Chondrocyte (in vitro differentiated cells): ENCODE results near the gene YIF1A. TPM values are rescaled to one million over a fixed set of nuclear protein-coding genes. Genes with fewer than 3 reads are reported as not detected.

ENCODE experiments used
- DNase-seq: peaks from one replicate; pipeline ENCODE4 v3.0.0; 2021; ENCODE audit warnings: mixed read lengths, low spot score
- H3K27ac Mint-ChIP-seq: one replicate; pipeline ENCODE4 v1.8.0; 2021; ENCODE audit warnings: mild to moderate bottlenecking, moderate library complexity, mixed read lengths; ENCODE audit not compliant: unreplicated experiment
- H3K27me3 Mint-ChIP-seq: 2 replicates; pipeline ENCODE4 v1.8.0; 2021; ENCODE audit warnings: low read depth, mixed read lengths
- H3K36me3 Mint-ChIP-seq: 2 replicates; pipeline ENCODE4 v1.8.0; 2021; ENCODE audit warnings: low read depth, mixed read lengths
- H3K4me1 Mint-ChIP-seq: 2 replicates; pipeline ENCODE4 v1.8.0; 2021; ENCODE audit warnings: low read depth, mild to moderate bottlenecking, mixed read lengths
- H3K4me3 Mint-ChIP-seq: one replicate; pipeline ENCODE4 v1.8.0; 2021; ENCODE audit warnings: mild to moderate bottlenecking, moderate library complexity, mixed read lengths; ENCODE audit not compliant: unreplicated experiment
- H3K9me3 Mint-ChIP-seq: 2 replicates; pipeline ENCODE4 v1.8.0; 2021; ENCODE audit warnings: low read depth, mixed read lengths
- long read RNA-seq: library from polyadenylated mRNA; stranded (forward); transcript quantifications from one replicate; pipeline ENCODE4 v2.0.0, GENCODE V29; 2021
- total RNA-seq: library from RNA; stranded (reverse); gene quantifications from 3 replicates; pipeline ENCODE4 v1.2.1, GENCODE V29; 2021
- TF ChIP-seq, protein P1 (sequence below): fragments of 200-600 bp; sonication (generic); IDR thresholded peaks from 2 replicates; pipeline ENCODE4 v1.5.0; 2021; ENCODE audit warnings: antibody characterized with exemption, mild to moderate bottlenecking, moderate library complexity

The YIF1A gene, protein sequence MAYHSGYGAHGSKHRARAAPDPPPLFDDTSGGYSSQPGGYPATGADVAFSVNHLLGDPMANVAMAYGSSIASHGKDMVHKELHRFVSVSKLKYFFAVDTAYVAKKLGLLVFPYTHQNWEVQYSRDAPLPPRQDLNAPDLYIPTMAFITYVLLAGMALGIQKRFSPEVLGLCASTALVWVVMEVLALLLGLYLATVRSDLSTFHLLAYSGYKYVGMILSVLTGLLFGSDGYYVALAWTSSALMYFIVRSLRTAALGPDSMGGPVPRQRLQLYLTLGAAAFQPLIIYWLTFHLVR
- 180 to 193 TPM (median 187 TPM) in 3 replicates for total RNA-seq
- long read RNA-seq, transcript YIF1A-201 (7 exons, 943 nt) = minor isoform, 12 of 318 reads
- long read RNA-seq, transcript YIF1A-203 (8 exons, 1,124 nt) = major isoform, 271 of 318 reads
- long read RNA-seq, partial matches to known transcripts = 9 of 318 reads
- long read RNA-seq, other reads (novel, unspliced or antisense) = 22 of 318 reads

DNA sequence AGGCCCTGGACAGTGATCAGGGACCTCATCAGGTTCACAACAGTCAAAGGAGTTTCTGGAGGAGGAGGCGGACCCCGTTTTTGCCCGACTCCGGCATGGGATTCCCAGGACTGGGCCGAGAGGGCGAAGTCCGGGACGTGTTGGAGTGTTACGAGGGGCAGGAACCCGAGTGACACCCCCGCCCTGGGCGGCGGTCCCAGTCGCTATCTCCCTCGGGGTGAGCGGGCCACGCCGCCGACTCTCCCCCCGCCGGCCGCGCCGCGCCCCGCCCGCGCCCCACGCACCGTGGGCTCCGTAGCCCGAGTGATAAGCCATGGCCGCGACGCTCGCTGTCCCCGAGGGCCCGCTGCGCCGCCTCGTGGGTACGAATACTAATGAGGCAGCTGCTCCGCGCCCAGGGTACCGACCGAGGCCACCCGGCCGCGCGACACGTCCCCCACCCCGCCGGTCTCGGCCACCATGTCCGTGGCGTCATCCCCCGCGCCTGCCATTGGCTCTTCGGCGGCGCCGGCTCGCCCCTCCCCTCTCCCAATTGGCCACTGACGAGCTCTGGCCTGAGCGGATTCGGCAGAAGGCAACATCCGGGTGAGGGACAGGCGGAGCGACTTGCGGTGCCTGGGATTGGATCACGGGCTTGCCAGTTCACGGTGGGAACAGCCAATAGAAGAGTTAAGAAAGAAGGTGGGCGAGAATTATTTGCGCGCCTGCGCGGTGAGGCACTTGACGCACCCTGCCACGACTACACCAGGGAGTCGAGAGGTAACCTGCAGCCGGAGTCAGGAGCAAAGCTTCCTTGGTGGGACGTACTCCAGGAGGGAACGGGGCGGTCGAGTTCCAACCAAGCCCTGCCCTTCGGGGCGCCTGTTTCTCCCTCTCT, at the start of gene YIF1A:
Gene YIF1A, minus strand, starts transcription at position 473 of the 877 bp plus-strand sequence. Its CDS starts 158 bp downstream, at position 315.
- no peaks in the 10 kb centered on the region for H3K9me3 Mint-ChIP-seq

DNA sequence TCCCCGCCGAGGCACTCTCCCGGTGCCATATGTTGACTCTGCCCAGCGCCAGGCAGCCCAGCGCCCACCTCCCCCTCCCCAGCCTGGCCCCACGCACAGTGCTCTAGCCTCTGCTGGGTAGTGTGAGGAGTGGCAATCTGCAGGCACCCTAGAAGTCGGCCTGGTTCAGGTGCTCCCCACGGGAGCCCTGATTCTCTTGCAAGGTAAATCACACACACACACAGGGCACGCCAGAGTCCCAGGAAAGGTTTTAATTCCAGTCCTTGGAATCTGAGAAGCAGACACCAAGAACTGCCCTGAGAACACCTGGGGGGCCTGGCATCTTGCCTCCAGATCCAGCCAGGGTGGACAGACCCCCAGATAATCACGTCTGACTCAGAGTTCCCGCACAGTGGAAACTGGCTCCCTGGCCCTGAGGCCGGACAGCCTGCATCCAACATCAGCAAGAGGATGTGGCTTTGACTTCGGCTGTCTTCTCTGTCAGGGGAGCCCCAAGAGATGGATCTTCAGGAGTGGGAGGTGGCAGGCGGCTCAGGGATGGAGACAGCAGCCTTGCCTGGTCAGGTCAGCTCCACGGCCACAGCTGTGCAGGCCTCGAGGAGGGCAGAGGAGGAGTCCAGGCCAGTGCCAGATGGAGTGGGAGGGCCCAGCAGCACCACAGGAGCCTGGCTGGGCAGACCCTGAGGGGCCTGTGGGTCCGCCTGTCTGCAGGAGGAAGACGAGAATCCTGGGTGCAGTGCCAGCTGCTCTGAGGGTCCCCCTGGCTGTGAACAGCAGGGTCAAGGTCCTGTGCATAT, 48.4 kb upstream of the YIF1A start:
- no peaks in the 10 kb centered on the region for H3K9me3 Mint-ChIP-seq
- no peaks in the 10 kb centered on the region for H3K27me3 Mint-ChIP-seq
- peaks cover 19% of the 10 kb centered on the region for H3K36me3 Mint-ChIP-seq
- TF ChIP-seq, protein P1, sequence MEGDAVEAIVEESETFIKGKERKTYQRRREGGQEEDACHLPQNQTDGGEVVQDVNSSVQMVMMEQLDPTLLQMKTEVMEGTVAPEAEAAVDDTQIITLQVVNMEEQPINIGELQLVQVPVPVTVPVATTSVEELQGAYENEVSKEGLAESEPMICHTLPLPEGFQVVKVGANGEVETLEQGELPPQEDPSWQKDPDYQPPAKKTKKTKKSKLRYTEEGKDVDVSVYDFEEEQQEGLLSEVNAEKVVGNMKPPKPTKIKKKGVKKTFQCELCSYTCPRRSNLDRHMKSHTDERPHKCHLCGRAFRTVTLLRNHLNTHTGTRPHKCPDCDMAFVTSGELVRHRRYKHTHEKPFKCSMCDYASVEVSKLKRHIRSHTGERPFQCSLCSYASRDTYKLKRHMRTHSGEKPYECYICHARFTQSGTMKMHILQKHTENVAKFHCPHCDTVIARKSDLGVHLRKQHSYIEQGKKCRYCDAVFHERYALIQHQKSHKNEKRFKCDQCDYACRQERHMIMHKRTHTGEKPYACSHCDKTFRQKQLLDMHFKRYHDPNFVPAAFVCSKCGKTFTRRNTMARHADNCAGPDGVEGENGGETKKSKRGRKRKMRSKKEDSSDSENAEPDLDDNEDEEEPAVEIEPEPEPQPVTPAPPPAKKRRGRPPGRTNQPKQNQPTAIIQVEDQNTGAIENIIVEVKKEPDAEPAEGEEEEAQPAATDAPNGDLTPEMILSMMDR = no peak
- H3K4me1 Mint-ChIP-seq = peaks cover 29% of the 10 kb centered on the region
- H3K4me3 Mint-ChIP-seq = peak overlapping the region; percentile 19
- peak; percentile 75 for DNase-seq
- peak overlapping the region; percentile 100 for H3K27ac Mint-ChIP-seq

More for the DNA sequence above, at the start of gene YIF1A:
- Mint-ChIP-seq H3K4me1 (peaks cover 43% of the 10 kb centered on the region), H3K36me3 (no peaks in the 10 kb centered on the region), H3K27ac (peak within 1 kb of the TSS; percentile 98), H3K27me3 (peaks cover 5% of the 10 kb centered on the region), H3K4me3 (peak within 1 kb of the TSS; percentile 87)
- DNase-seq = peak; percentile 100
- TF ChIP-seq, protein P1 = peak; percentile 36

DNA sequence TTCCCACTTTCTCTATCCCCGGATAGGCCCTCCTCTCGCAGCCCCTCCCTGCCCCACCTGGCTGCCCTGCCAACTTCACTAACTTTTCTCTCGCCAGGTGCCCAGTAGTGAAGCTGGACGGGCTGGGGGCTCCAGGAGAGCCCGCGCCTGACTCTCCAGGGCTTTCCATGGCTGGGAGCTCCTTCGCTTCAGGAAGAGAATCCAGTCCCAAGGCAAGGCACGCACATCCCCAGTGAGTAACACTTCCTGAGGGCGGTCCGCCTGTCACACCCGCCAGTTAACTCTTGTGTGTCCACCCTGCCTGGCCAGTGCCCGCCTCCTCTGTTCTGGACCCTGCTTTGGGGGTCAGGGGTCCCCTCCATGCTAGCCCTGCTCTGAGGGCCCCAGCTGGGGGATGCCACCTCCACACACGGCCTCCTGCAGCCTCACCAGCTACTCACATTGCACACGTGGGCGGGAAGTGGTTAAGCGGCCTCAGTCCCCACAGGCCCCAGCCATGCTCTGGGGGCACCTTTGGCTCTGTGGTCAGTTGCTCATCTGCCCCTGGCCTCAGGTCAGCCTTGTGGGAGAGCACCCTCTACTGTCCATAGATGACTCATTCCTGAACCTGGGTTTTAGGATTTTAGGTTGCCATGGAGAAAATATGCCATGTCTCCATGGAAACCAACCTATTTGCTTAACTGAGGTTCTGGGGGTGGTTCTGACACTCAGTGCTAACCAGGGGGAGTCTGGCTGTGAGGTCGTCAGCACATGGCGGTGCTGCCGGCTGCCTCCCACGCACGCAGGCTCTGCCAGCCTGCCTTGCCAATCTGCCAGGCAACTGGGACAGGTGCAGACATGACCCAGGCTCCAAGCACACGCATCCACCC, 47.5 kb upstream of the YIF1A start, which contains the start of gene RIN1:
Gene RIN1, minus strand, starts transcription at position 201 of the 869 bp plus-strand sequence. Its CDS starts 32 bp downstream, at position 169.
- DNase-seq = peak; percentile 96
- Mint-ChIP-seq H3K27me3 (no peaks in the 10 kb centered on the region), H3K4me1 (peaks cover 29% of the 10 kb centered on the region), H3K9me3 (no peaks in the 10 kb centered on the region), H3K27ac (peak within 1 kb of the TSS; percentile 100), H3K4me3 (peak within 1 kb of the TSS; percentile 99), H3K36me3 (peaks cover 13% of the 10 kb centered on the region)
- TF ChIP-seq, protein P1 = peak; percentile 74

DNA sequence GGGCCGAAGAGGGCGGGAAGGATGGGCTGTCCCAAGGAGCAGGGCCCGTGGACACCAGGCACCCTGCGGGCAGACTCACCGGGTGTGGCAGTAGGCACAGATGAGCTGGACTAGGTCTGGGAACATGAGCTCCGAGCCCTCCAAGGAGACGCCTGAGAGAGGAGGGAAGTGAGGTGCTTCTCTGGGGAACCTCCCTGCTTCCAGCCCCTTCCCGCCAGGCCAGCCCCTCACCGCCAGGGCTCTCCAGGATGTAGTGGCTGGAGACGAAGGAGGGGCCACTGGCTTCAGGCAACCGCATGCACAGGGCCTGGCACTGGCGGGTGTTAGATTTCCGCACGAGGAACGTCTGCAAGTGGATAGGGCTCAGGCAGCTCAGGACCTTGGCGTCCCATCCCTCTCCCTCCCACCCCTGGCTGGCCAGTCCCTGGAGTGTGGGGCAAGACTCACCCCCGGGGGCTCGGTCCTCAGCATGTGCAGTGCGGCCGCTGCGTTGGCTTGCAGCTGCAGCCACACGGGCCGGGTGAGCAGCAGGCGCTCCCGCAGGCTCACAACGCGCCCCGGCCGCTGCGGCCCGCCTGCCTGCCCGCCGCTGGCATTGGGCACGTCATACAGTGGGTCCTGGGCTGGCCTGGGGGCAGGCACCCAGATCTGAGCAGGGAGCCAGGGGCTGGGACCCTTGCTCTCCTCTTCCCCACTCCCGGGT, 46.7 kb upstream of the YIF1A start:
- peaks cover 9% of the 10 kb centered on the region for H3K36me3 Mint-ChIP-seq
- H3K27ac Mint-ChIP-seq = peak overlapping the region; percentile 100
- H3K27me3 Mint-ChIP-seq = no peaks in the 10 kb centered on the region
- peak overlapping the region; percentile 99 for H3K4me3 Mint-ChIP-seq
- DNase-seq = peak; percentile 91
- H3K9me3 Mint-ChIP-seq = no peaks in the 10 kb centered on the region
- TF ChIP-seq, protein P1 = peak; percentile 24
- H3K4me1 Mint-ChIP-seq = peaks cover 29% of the 10 kb centered on the region
